ENCODE results near the gene PTDSS2. TPM values are rescaled to one million over a fixed set of nuclear protein-coding genes. Genes with fewer than 3 reads are reported as not detected.
A peak's percentile ranks its signal among the peaks of the same experiment; 100 is the strongest.

Gene PTDSS2
- total and polyA plus RNA-seq, 2 donors (not counting 1 experiment from before 2014, with no cell fraction given): 22.1 to 29.0 TPM

DNA sequence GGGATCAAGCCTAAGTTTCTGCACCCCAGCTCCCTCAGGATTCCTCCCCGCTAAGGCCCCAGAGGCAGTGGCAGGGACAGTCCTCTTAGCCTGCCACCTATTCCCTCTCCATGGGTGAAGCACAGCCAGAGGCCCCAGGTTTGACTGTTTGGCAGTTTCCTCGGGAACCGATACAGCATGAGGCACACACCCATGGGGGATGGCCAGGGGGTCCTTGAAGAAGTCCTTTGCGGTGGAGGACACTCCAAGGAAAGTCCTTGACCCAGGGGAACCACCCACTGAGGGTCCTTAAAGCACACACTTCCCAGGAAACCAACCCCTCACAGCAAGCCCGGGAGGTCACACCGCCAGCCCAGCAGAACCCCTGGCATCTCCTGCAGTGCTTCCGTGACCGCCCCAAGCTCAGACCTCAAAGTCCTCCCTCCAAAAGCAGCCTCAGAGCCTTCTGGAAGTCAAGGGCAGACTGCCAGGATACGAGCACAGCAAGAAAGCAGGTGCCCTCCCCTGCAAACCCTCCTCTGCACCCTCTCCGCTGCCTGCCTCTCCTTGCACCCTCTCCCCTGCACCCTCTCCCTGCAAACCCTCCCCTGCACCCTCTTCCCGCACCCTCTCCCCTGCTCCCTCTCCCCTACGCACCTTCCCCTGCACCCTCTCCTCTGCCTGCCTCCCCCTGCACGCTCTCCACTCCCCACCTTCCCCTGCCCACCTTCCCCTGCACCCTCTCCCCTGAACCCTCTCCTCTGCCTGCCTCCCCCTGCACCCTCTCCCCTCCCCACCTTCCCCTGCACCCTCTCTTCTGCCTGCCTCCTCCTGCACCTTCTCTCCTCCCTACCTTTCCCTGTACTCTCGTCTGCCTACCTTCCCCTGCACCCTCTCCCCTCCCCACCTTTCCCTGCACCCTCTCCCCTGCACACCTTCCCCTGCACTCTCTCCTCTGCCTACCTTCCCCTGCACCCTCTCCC is 36.7 kb upstream of the PTDSS2 start:
- ChIA-PET POLR2A (interaction anchor here (0.5 to 0.6 kb wide), 2 partner anchors 23 to 122 kb away, joined by 3 read pairs; partner anchors contain the start of gene HRAS), CTCF (interaction anchor here (2.2 kb wide), 1 partner anchor 35 kb away, joined by 8 read pairs; no protein-coding TSS in a partner anchor)
- DNase-seq (no peak), ATAC-seq (ENCODE audit: low read depth) (no peak)
- no peak overlapping the region for H2AFZ ChIP-seq (ENCODE audit: insufficient read depth, low read depth, low read length, poor library complexity, severe bottlenecking)
- H3K4me3 ChIP-seq (ENCODE audit: control extremely low read depth in 1 of 5, extremely low read depth in 1 of 5, insufficient read depth in 1 of 5, low read depth in 2 of 5, low read length in 4 of 5): no peak overlapping the region
- no peaks in the 10 kb centered on the region for H3K9me3 Mint-ChIP-seq (ENCODE audit: insufficient read depth)
- H3K9me3 ChIP-seq (ENCODE audit: control extremely low read depth in 1 of 3, control insufficient read depth in 2 of 3, insufficient read depth in 1 of 3, low read length in 2 of 3): no peaks in the 10 kb centered on the region
- WGBS (ENCODE audit: insufficient coverage): 44% methylated on average over 13 of the region's 14 CpGs
- no peak overlapping the region for H3K9ac ChIP-seq (ENCODE audit: low read length)
- no peak overlapping the region for H3K27ac Mint-ChIP-seq
- TF ChIP-seq EZH2 (IDR thresholded peaks at IDR 0.05; ENCODE audit: borderline replicate concordance, insufficient read depth, low read depth, low read length, poor library complexity, severe bottlenecking): no peak
- TF ChIP-seq CTCF (IDR thresholded peaks at IDR 0.05): no peak
- peak overlapping the region; percentile 35 for H3K4me2 ChIP-seq (replicated peaks; ENCODE audit: low read depth, low read length, poor library complexity, severe bottlenecking)
- intact Hi-C loops (cut with micrococcal nuclease): loop anchor here (2.0 kb wide), 1 partner anchor 35 kb away; no protein-coding TSS in a partner anchor
- peaks cover 5% of the 10 kb centered on the region for H4K20me1 ChIP-seq (ENCODE audit: control insufficient read depth, insufficient read depth, low read length, poor library complexity, severe bottlenecking)
- H3K27me3 ChIP-seq (replicated peaks in 1 of 4; ENCODE audit: control extremely low read depth in 1 of 4, control insufficient read depth in 3 of 4, insufficient read depth in 4 of 4, low read length in 3 of 4): no peaks in the 10 kb centered on the region
- peak overlapping the region; percentile 34 for H3K4me3 Mint-ChIP-seq
- H3K36me3 ChIP-seq (replicated peaks in 1 of 2; ENCODE audit: control extremely low read depth in 1 of 2, control insufficient read depth in 1 of 2, extremely low read depth in 1 of 2, insufficient read depth in 2 of 2, low read length in 1 of 2): no peaks in the 10 kb centered on the region
- peaks cover 13% of the 10 kb centered on the region for H3K79me2 ChIP-seq (ENCODE audit: control insufficient read depth, insufficient read depth, low read length)
- H3K4me1 ChIP-seq (ENCODE audit: control insufficient read depth in 2 of 2, insufficient read depth in 2 of 2, low read length in 2 of 2): peaks cover 24 to 37% of the 10 kb centered on the region in 2 donors
- H3K4me1 Mint-ChIP-seq: peaks cover 24% of the 10 kb centered on the region
- H3K27me3 Mint-ChIP-seq: no peaks in the 10 kb centered on the region
- H3K27ac ChIP-seq (ENCODE audit: low read length in 2 of 2): no peak overlapping the region

Data from B cell (primary cell).